HepG2 (cell line): ENCODE data around the gene PSMB2. TPM values are rescaled to one million over a fixed set of nuclear protein-coding genes. Genes with fewer than 3 reads are reported as not detected.

Source experiments
- ATAC-seq: fragments of 200-7000 bp; cut with Tn5 transposase; 3 replicates; pipeline ENCODE4 v1.9.1; 2020; ENCODE audit warnings: mild to moderate bottlenecking, moderate library complexity
- BruUV-seq: library from RNA; stranded (reverse); fragments of 400-500 nt; replicated peaks from 2 replicates; lab custom pipeline; 2021; lab: Mats Ljungman, UMichigan
- CTCF ChIA-PET: fragments of 300-600 bp; formaldehyde crosslinking; extraction: SDS; loops from one replicate; lab custom pipeline; 2021; ENCODE audit warnings: low total read pairs, inconsistent platforms, low intra/inter-chr PET ratio; lab: Yijun Ruan, JAX
- POLR2A ChIA-PET: fragments of 350-600 bp; sonication (Branson Sonifier 250); formaldehyde crosslinking; loops from one replicate; lab custom pipeline; 2020; ENCODE audit warnings: antibody characterized with exemption, inconsistent platforms; lab: Yijun Ruan, JAX
- DNase-seq: peaks from one replicate; pipeline ENCODE4 v3.0.0-alpha.2; 2015; ENCODE audit warnings: low spot score
- FAIRE-seq: peaks from 3 replicates; lab custom pipeline; 2011; peaks lifted over from hg19 to GRCh38; lab: Jason Lieb, UNC
- H2AFZ ChIP-seq: one replicate; pipeline ENCODE4 v1.6.1; 2011; ENCODE audit warnings: low read length, inconsistent platforms
- H3K27ac ChIP-seq: fragments of 300-600 bp; 3 replicates; pipeline ENCODE4 v1.8.0; 2011; ENCODE audit warnings: mixed run types, mild to moderate bottlenecking, mixed read lengths, low read length, inconsistent platforms; ENCODE audit not compliant: insufficient read depth; ENCODE audit errors: extremely low read length
- H3K27me3 ChIP-seq, 2 experiments: fragments of 200-600 bp in 1 of 2; 2 replicates in 1 of 2; 3 replicates in 1 of 2; pipeline versions ENCODE4 v1.6.0 to v1.8.0; 2011; ENCODE audit warnings: low read length in 2 of 2, mild to moderate bottlenecking in 2 of 2, moderate library complexity in 2 of 2, inconsistent platforms in 1 of 2; ENCODE audit not compliant: insufficient read depth in 2 of 2, control insufficient read depth in 1 of 2
- H3K36me3 ChIP-seq, 2 experiments: fragments of 200-600 bp in 1 of 2; replicated peaks in 1 of 2; 2 replicates in 1 of 2; 3 replicates in 1 of 2; pipeline versions ENCODE4 v1.5.1 to v1.8.0; 2011; ENCODE audit warnings: low read length in 2 of 2, inconsistent platforms in 1 of 2; ENCODE audit not compliant: insufficient read depth in 2 of 2, control insufficient read depth in 1 of 2
- H3K4me1 ChIP-seq: 2 replicates; pipeline ENCODE4 v1.5.1; 2012; ENCODE audit warnings: low read length, inconsistent platforms; ENCODE audit not compliant: insufficient read depth
- H3K4me2 ChIP-seq: 2 replicates; pipeline ENCODE4 v1.6.0; 2011; ENCODE audit warnings: low read depth, low read length, inconsistent platforms
- H3K4me3 ChIP-seq, 3 experiments: fragments of 200-600 bp in 1 of 3; sonication (generic), shearing (Covaris generic) in 1 of 3; replicated peaks in 1 of 3; 2 replicates each; pipeline ENCODE4 v1.5.1; 2011 to 2016; ENCODE audit warnings: low read length in 3 of 3, inconsistent platforms in 2 of 3, low read depth in 2 of 3, mild to moderate bottlenecking in 2 of 3, control low read depth in 1 of 3, mixed read lengths in 1 of 3; ENCODE audit not compliant: insufficient read depth in 1 of 3
- H3K79me2 ChIP-seq: one replicate; pipeline ENCODE4 v1.6.1; 2011; ENCODE audit warnings: low read length, inconsistent platforms; ENCODE audit not compliant: insufficient read depth
- H3K9ac ChIP-seq: 2 replicates; pipeline ENCODE4 v1.6.0; 2011; ENCODE audit warnings: mild to moderate bottlenecking, low read depth, low read length, inconsistent platforms; ENCODE audit not compliant: insufficient read depth
- H3K9me3 ChIP-seq: 2 replicates; pipeline ENCODE4 v1.5.1; 2012; ENCODE audit warnings: mild to moderate bottlenecking, low read length
- H4K20me1 ChIP-seq: 2 replicates; pipeline ENCODE4 v1.6.0; 2011; ENCODE audit warnings: inconsistent platforms, mild to moderate bottlenecking, low read length, moderate library complexity; ENCODE audit not compliant: insufficient read depth
- ARID2 ChIP-seq: sonication (generic); formaldehyde crosslinking; IDR thresholded peaks from 2 replicates; pipeline ENCODE4 v1.8.1; 2022; ENCODE audit warnings: mild to moderate bottlenecking, missing genetic modification reagents, borderline replicate concordance
- ETV5 ChIP-seq: IDR thresholded peaks from 2 replicates; pipeline ENCODE4 v1.6.1; 2018; ENCODE audit warnings: missing biosample characterization, missing genetic modification reagents, inconsistent platforms, borderline replicate concordance
- MAFF ChIP-seq: IDR thresholded peaks from 2 replicates; pipeline ENCODE4 v1.6.1; 2011; ENCODE audit warnings: low read depth, low read length, improper control_type of control experiment
- MAFG ChIP-seq: sonication (generic); formaldehyde crosslinking; IDR thresholded peaks from 2 replicates; pipeline ENCODE4 v1.5.1; 2020; ENCODE audit warnings: mild to moderate bottlenecking, missing genetic modification reagents
- MAFK ChIP-seq, 2 experiments: IDR thresholded peaks in 1 of 2; conservative IDR thresholded peaks in 1 of 2; 2 replicates each; pipeline ENCODE4 v1.6.1; 2011; ENCODE audit warnings: improper control_type of control experiment in 2 of 2, low read length in 2 of 2
- MEIS2 ChIP-seq: sonication (generic); formaldehyde crosslinking; IDR thresholded peaks from 2 replicates; pipeline ENCODE4 v1.9.0; 2021; ENCODE audit warnings: mild to moderate bottlenecking, missing genetic modification reagents
- MZF1 ChIP-seq: sonication (generic); formaldehyde crosslinking; IDR thresholded peaks from 2 replicates; pipeline ENCODE4 v1.8.1; 2023; ENCODE audit warnings: mild to moderate bottlenecking, missing genetic modification reagents, borderline replicate concordance
- NFE2L2 ChIP-seq: fragments of 150-350 bp; IDR thresholded peaks from 2 replicates; pipeline ENCODE4 v1.6.1; 2014; ENCODE audit warnings: low read length
- NPAS2 ChIP-seq: sonication (generic); formaldehyde crosslinking; IDR thresholded peaks from 2 replicates; pipeline ENCODE4 v1.8.0; 2022; ENCODE audit warnings: mild to moderate bottlenecking, missing genetic modification reagents, borderline replicate concordance
- POLR2G ChIP-seq: fragments of 200-400 bp; formaldehyde crosslinking; IDR thresholded peaks from 2 replicates; pipeline ENCODE4 v1.6.1; 2018; ENCODE audit warnings: mild to moderate bottlenecking, low read depth, low read length, moderate library complexity
- TSC22D2 ChIP-seq: sonication (generic); formaldehyde crosslinking; IDR thresholded peaks from 2 replicates; pipeline ENCODE4 v1.5.1; 2020; ENCODE audit warnings: missing genetic modification reagents, mild to moderate bottlenecking, borderline replicate concordance
- ZNF335 ChIP-seq: sonication (generic); formaldehyde crosslinking; IDR thresholded peaks from 2 replicates; pipeline ENCODE4 v1.4.0; 2020; ENCODE audit warnings: missing genetic modification reagents
- ZNF775 ChIP-seq: sonication (generic); formaldehyde crosslinking; IDR thresholded peaks from 2 replicates; pipeline ENCODE4 v1.4.0; 2020; ENCODE audit warnings: missing genetic modification reagents, mild to moderate bottlenecking, moderate library complexity, borderline replicate concordance
- WGBS: methylation state at CpG from one replicate; pipeline ENCODE4 v1.1.6; 2017; ENCODE audit warnings: low lambda C conversion rate; 5-methylcytosine and 5-hydroxymethylcytosine counted together
- in situ Hi-C: cut with HindIII; loops from 2 replicates; pipeline ENCODE4 v1.10.0; 2017; ENCODE audit warnings: low pct_unique_long_range_greater_than_20kb; ENCODE audit not compliant: extremely low pct_ligation_motif_present
- intact Hi-C: fragments of 100-400 bp; cut with micrococcal nuclease; formaldehyde crosslinking; loops from one replicate; pipeline ENCODE4 v1.10.0; 2022; ENCODE audit not compliant: unreplicated experiment
- polyA plus RNA-seq, 8 experiments: library from polyadenylated mRNA; depleted of rRNA in 3 of 8; stranded (reverse) in 7 of 8; unstranded in 1 of 8; fragments of >200 nt; fragmentation: Illumina TruSeq in 4 of 8; extraction: Trizol in 4 of 8; gene quantifications; 2 replicates each; pipeline versions ENCODE4 v1.2.1 to v1.2.3, GENCODE V29; 2011 to 2016; ENCODE audit warnings: low read depth in 4 of 8, missing spikeins in 1 of 8, mixed read lengths in 1 of 8; ENCODE audit not compliant: insufficient read depth in 1 of 8
- total RNA-seq, 5 experiments: library from RNA; depleted of rRNA; stranded (reverse); fragments of >200 nt; fragmentation: Illumina TruSeq; extraction: Trizol; gene quantifications; 2 replicates each; pipeline ENCODE4 v1.2.3, GENCODE V29; 2016; ENCODE audit warnings: low read depth in 1 of 5
- TF ChIP-seq, protein P1 (sequence below): sonication (generic); formaldehyde crosslinking; IDR thresholded peaks from 2 replicates; pipeline ENCODE4 v1.4.0; 2020; ENCODE audit warnings: missing genetic modification reagents, borderline replicate concordance
- TF ChIP-seq, protein P2 (sequence below): sonication (generic); formaldehyde crosslinking; IDR thresholded peaks from 2 replicates; pipeline ENCODE4 v1.8.1; 2023; ENCODE audit warnings: mild to moderate bottlenecking, moderate library complexity, missing genetic modification reagents
- TF ChIP-seq, protein P3 (sequence below): sonication (generic); formaldehyde crosslinking; IDR thresholded peaks from 2 replicates; pipeline ENCODE4 v1.9.0; 2022; ENCODE audit warnings: low read depth, missing genetic modification reagents
- TF ChIP-seq, protein P4 (sequence below): IDR thresholded peaks from 2 replicates; pipeline ENCODE4 v1.6.1; 2016; ENCODE audit warnings: missing compliant biosample characterization, missing genetic modification reagents, borderline replicate concordance

Gene PSMB2
- total and polyA plus RNA-seq, 2 of the 13 experiments (the other 11 are each of a cell fraction or from before 2014, with no cell fraction given), result 60.6 to 62.2 TPM

DNA sequence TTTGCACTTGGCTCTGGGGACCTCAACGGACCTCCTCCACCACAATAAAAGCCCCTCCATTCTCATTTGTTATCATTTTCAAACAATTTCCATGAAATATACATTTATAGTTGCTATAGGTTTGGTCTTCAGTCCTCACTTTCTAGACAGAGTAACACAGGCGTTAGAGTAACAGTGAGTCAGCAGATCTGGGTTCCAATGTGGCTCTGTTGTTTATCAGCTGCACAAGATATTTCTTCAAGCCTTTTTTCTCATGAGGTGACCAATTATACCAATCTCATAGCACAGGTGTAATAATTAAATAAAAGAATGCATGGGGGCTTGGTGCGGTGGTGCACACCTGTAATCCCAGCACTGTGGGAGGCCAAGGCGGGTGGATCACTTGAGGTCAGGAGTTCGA is 32.8 kb upstream of the PSMB2 start:
- in situ Hi-C loops, result no loop called here
- POLR2A ChIA-PET, result no interaction called here
- WGBS, result 41% methylated on average over 5 of the region's 5 CpGs
- FAIRE-seq (no peak), DNase-seq (no peak), ATAC-seq (no peak)
- H3K79me2 ChIP-seq, result no peaks in the 10 kb centered on the region
- peaks cover 2 to 18% of the 10 kb centered on the region in 2 experiments; a peak in 4 of 5 replicates for H3K27me3 ChIP-seq
- CTCF ChIA-PET, result no interaction called here
- H3K4me3 ChIP-seq, result no peak overlapping the region
- H2AFZ ChIP-seq, result no peak overlapping the region
- no peak overlapping the region for H3K27ac ChIP-seq
- intact Hi-C loops, result no loop called here
- no TSS peak for BruUV-seq
- no peaks in the 10 kb centered on the region for H3K4me1 ChIP-seq
- no peaks in the 10 kb centered on the region for H4K20me1 ChIP-seq
- no peak overlapping the region for H3K4me2 ChIP-seq
- H3K36me3 ChIP-seq, result no peaks in the 10 kb centered on the region
- H3K9ac ChIP-seq, result no peak overlapping the region
- H3K9me3 ChIP-seq, result no peaks in the 10 kb centered on the region
- TF ChIP-seq POLR2G (no peak), TSC22D2 (CRISPR knock-in tag) (no peak), MAFG (CRISPR knock-in tag) (no peak), MZF1 (CRISPR knock-in tag) (no peak), ZNF775 (CRISPR knock-in tag) (no peak), ARID2 (no peak), MAFF (peak; percentile 13; the same call in 1 of the 2 replicates), ZNF335 (no peak), MAFK (conservative IDR thresholded peaks at IDR 0.05 in 1 of 2, IDR thresholded peaks at IDR 0.05 in 1 of 2; ENCODE audit: low read length in 2 of 2) (peak; percentile 43 to 54; a peak in 3 of 4 replicates), MEIS2 (no peak), ETV5 (CRISPR knock-in tag) (no peak), NPAS2 (CRISPR knock-in tag) (no peak), NFE2L2 (peak; percentile 63)
- TF ChIP-seq, protein P1, sequence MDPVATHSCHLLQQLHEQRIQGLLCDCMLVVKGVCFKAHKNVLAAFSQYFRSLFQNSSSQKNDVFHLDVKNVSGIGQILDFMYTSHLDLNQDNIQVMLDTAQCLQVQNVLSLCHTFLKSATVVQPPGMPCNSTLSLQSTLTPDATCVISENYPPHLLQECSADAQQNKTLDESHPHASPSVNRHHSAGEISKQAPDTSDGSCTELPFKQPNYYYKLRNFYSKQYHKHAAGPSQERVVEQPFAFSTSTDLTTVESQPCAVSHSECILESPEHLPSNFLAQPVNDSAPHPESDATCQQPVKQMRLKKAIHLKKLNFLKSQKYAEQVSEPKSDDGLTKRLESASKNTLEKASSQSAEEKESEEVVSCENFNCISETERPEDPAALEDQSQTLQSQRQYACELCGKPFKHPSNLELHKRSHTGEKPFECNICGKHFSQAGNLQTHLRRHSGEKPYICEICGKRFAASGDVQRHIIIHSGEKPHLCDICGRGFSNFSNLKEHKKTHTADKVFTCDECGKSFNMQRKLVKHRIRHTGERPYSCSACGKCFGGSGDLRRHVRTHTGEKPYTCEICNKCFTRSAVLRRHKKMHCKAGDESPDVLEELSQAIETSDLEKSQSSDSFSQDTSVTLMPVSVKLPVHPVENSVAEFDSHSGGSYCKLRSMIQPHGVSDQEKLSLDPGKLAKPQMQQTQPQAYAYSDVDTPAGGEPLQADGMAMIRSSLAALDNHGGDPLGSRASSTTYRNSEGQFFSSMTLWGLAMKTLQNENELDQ (CRISPR knock-in tag), result no peak
- TF ChIP-seq, protein P2, sequence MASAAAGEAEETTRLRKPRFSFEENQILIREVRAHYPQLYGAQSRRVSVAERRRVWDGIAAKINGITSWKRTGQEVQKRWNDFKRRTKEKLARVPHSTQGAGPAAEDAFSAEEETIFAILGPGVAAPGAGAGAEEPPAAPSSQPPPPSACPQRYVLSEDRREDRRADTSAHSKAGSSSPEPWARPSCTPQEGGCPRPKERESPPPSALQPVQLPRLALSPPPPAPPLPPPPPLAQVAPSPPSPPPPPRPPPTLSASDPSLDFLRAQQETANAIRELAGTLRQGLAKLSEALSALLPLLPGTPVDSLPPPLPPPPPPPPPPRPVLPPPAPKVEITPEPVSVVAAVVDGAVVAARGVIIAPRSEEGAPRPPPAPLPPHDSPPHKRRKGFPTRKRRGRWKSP, result no peak
- TF ChIP-seq, protein P3, sequence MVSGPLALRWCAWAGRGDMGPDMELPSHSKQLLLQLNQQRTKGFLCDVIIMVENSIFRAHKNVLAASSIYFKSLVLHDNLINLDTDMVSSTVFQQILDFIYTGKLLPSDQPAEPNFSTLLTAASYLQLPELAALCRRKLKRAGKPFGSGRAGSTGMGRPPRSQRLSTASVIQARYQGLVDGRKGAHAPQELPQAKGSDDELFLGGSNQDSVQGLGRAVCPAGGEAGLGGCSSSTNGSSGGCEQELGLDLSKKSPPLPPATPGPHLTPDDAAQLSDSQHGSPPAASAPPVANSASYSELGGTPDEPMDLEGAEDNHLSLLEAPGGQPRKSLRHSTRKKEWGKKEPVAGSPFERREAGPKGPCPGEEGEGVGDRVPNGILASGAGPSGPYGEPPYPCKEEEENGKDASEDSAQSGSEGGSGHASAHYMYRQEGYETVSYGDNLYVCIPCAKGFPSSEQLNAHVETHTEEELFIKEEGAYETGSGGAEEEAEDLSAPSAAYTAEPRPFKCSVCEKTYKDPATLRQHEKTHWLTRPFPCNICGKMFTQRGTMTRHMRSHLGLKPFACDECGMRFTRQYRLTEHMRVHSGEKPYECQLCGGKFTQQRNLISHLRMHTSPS, result no peak
- TF ChIP-seq, protein P4, sequence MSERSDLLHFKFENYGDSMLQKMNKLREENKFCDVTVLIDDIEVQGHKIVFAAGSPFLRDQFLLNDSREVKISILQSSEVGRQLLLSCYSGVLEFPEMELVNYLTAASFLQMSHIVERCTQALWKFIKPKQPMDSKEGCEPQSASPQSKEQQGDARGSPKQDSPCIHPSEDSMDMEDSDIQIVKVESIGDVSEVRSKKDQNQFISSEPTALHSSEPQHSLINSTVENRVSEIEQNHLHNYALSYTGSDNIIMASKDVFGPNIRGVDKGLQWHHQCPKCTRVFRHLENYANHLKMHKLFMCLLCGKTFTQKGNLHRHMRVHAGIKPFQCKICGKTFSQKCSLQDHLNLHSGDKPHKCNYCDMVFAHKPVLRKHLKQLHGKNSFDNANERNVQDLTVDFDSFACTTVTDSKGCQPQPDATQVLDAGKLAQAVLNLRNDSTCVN, result no peak
